ENCODE data around the gene C10orf95.

Gene C10orf95

GRCh38 chr10:102461187-102462054 lies 10.1 kb upstream of the C10orf95 start (continued):
- peak; percentile 55; the same call in 1 of the 2 replicates for TF ChIP-seq ZNF843 (tag by site-specific recombination; IDR thresholded peaks at IDR 0.05)
- TF ChIP-seq ZNF600 (tag by site-specific recombination; IDR thresholded peaks at IDR 0.05), result peak; percentile 62
- no peak for TF ChIP-seq ZNF146 (tag by site-specific recombination; IDR thresholded peaks at IDR 0.05)
- TF ChIP-seq ZNF776 (tag by site-specific recombination; IDR thresholded peaks at IDR 0.05; ENCODE audit: borderline replicate concordance), result no peak
- TF ChIP-seq ZSCAN30 (tag by site-specific recombination; IDR thresholded peaks at IDR 0.05), result peak; percentile 85; the same call in 1 of the 2 replicates
- peak; percentile 99 for TF ChIP-seq ZNF692 (tag by site-specific recombination; IDR thresholded peaks at IDR 0.05)
- TF ChIP-seq ZNF837 (tag by site-specific recombination; IDR thresholded peaks at IDR 0.05), result no peak
- TF ChIP-seq ZNF792 (tag by site-specific recombination; IDR thresholded peaks at IDR 0.05), result no peak
- TF ChIP-seq GLIS2 (tag by site-specific recombination; IDR thresholded peaks at IDR 0.05), result peak; percentile 78
- TF ChIP-seq SCRT2 (tag by site-specific recombination; IDR thresholded peaks at IDR 0.05), result peak; percentile 100
- TF ChIP-seq AEBP2 (tag by site-specific recombination; IDR thresholded peaks at IDR 0.05; ENCODE audit: borderline replicate concordance), result no peak
- TF ChIP-seq HOXA7 (CRISPR knock-in tag; IDR thresholded peaks at IDR 0.05; ENCODE audit: borderline replicate concordance), result no peak
- peak; percentile 92; the same call in 1 of the 2 replicates for TF ChIP-seq ZNF561 (tag by site-specific recombination; IDR thresholded peaks at IDR 0.05; ENCODE audit: borderline replicate concordance)
- TF ChIP-seq PATZ1 (tag by site-specific recombination; IDR thresholded peaks at IDR 0.05), result peak; percentile 99
- TF ChIP-seq ZNF488 (tag by site-specific recombination; IDR thresholded peaks at IDR 0.05), result no peak
- TF ChIP-seq OSR2 (tag by site-specific recombination; IDR thresholded peaks at IDR 0.05), result no peak
- peak; percentile 89 for TF ChIP-seq ZBTB8A (tag by site-specific recombination; IDR thresholded peaks at IDR 0.05)
- TF ChIP-seq ZNF48 (tag by site-specific recombination; IDR thresholded peaks at IDR 0.05), result no peak
- TF ChIP-seq ZNF558 (tag by site-specific recombination; IDR thresholded peaks at IDR 0.05), result no peak
- peak; percentile 88; the same call in 1 of the 2 replicates for TF ChIP-seq ZNF391 (tag by site-specific recombination; IDR thresholded peaks at IDR 0.05; ENCODE audit: borderline replicate concordance, low read depth)
- TF ChIP-seq MYNN (tag by site-specific recombination; IDR thresholded peaks at IDR 0.05; ENCODE audit: borderline replicate concordance), result 0 out of 2 replicates have a peak, but pooled peaks have one; percentile 8
- no peak for TF ChIP-seq HOXD13 (CRISPR knock-in tag; IDR thresholded peaks at IDR 0.05; ENCODE audit: borderline replicate concordance)
- TF ChIP-seq ZNF473 (tag by site-specific recombination; IDR thresholded peaks at IDR 0.05), result no peak
- TF ChIP-seq ZBTB11 (tag by site-specific recombination; conservative IDR thresholded peaks at IDR 0.05; ENCODE audit: low read depth), result peak; percentile 64
- TF ChIP-seq ZNF366 (tag by site-specific recombination; conservative IDR thresholded peaks at IDR 0.05), result no peak
- TF ChIP-seq ZNF266 (tag by site-specific recombination; IDR thresholded peaks at IDR 0.05; ENCODE audit: low read depth), result no peak
- no peak for TF ChIP-seq PRDM1 (tag by site-specific recombination; IDR thresholded peaks at IDR 0.05)
- TF ChIP-seq ZBTB20 (tag by site-specific recombination; IDR thresholded peaks at IDR 0.05), result peak; percentile 97
- TF ChIP-seq ZNF791 (tag by site-specific recombination; IDR thresholded peaks at IDR 0.05), result no peak
- peak; percentile 40; the same call in 1 of the 2 replicates for TF ChIP-seq ZBTB48 (tag by site-specific recombination; IDR thresholded peaks at IDR 0.05)
- TF ChIP-seq GLIS1 (tag by site-specific recombination; IDR thresholded peaks at IDR 0.05), result peak; percentile 67
- no peak for TF ChIP-seq ZNF621 (tag by site-specific recombination; IDR thresholded peaks at IDR 0.05)
